Stimulated activated CD4-positive, alpha-beta T cell treated with anti-CD3 and anti-CD28 coated beads, Interleukin-4, amount 100 ng/mL, for 4 hours (primary cell): ENCODE results near the gene NDUFV2.
"Not testable (repeated sequence)": the region's sequence is repeated elsewhere in the genome, so short reads cannot be mapped to it uniquely, and the experiment has no call there.

ENCODE experiments used
- DNase-seq, 2 experiments: peaks; one replicate each; pipeline ENCODE4 v3.0.0-alpha.2; 2020

The NDUFV2 gene

GRCh38 chr18:9102508-9103375, at the start of gene NDUFV2:
NDUFV2 (plus strand) TSS chr18:9102699; CDS start chr18:9102744, 45 bp downstream.
- DNase-seq, result peak; percentile 96 to 97

GRCh38 chr18:9053814-9054213, 48.7 kb upstream of the NDUFV2 start:
- no peak for DNase-seq

GRCh38 chr18:9055185-9055584, 47.3 kb upstream of the NDUFV2 start:
- no peak for DNase-seq

GRCh38 chr18:9055626-9056025, 46.9 kb upstream of the NDUFV2 start:
- no peak for DNase-seq

- no peak for DNase-seq
Observed at GRCh38 chr18:9057646-9058045, 44.9 kb upstream of the NDUFV2 start.

- DNase-seq, result no peak
Observed at GRCh38 chr18:9058406-9058805, 44.1 kb upstream of the NDUFV2 start.

GRCh38 chr18:9062418-9062751, 40.1 kb upstream of the NDUFV2 start:
- DNase-seq, result no peak

GRCh38 chr18:9065864-9066263, 36.6 kb upstream of the NDUFV2 start:
- DNase-seq, result no peak

- no peak for DNase-seq
Observed at GRCh38 chr18:9066358-9066757, 36.1 kb upstream of the NDUFV2 start.

- DNase-seq, result no peak
Observed at GRCh38 chr18:9066817-9067306, 35.6 kb upstream of the NDUFV2 start.

- no peak for DNase-seq
Observed at GRCh38 chr18:9067823-9068222, 34.7 kb upstream of the NDUFV2 start.

- DNase-seq, result no peak
Observed at GRCh38 chr18:9068346-9068745, 34.2 kb upstream of the NDUFV2 start.

GRCh38 chr18:9069601-9070000, 32.9 kb upstream of the NDUFV2 start:
- no peak for DNase-seq

GRCh38 chr18:9070212-9070611, 32.3 kb upstream of the NDUFV2 start:
- no peak for DNase-seq

GRCh38 chr18:9079818-9080528, 22.5 kb upstream of the NDUFV2 start:
- DNase-seq, result no peak

- peak in 1 of 2 experiments; percentile 15 for DNase-seq
Observed at GRCh38 chr18:9081940-9082339, 20.6 kb upstream of the NDUFV2 start.

GRCh38 chr18:9082711-9083510, 19.6 kb upstream of the NDUFV2 start:
- DNase-seq, result peak in 1 of 2 experiments; percentile 54

- no peak for DNase-seq
Observed at GRCh38 chr18:9086015-9086414, 16.5 kb upstream of the NDUFV2 start.

GRCh38 chr18:9086624-9087023, 15.9 kb upstream of the NDUFV2 start:
- no peak for DNase-seq

- no peak for DNase-seq
Observed at GRCh38 chr18:9087144-9087543, 15.4 kb upstream of the NDUFV2 start.

GRCh38 chr18:9088252-9088651, 14.2 kb upstream of the NDUFV2 start:
- no peak for DNase-seq

- not testable (repeated sequence) for DNase-seq
Observed at GRCh38 chr18:9088727-9089126, 13.8 kb upstream of the NDUFV2 start.

GRCh38 chr18:9090578-9090977, 11.9 kb upstream of the NDUFV2 start:
- no peak for DNase-seq
